Neural cell (in vitro differentiated cells): ENCODE data around the gene TPD52L1. TPM values are rescaled to one million over a fixed set of nuclear protein-coding genes. Genes with fewer than 3 reads are reported as not detected.

Experiments used
- H2AFZ ChIP-seq: fragments of 200-600, 300-800 bp; sonication (generic), shearing (Covaris generic); 2 replicates; pipeline ENCODE4 v1.6.0; 2014; ENCODE audit warnings: low read depth, mild to moderate bottlenecking, antibody characterized with exemption, low read length, moderate library complexity
- H3F3A ChIP-seq: fragments of 200-600 bp; shearing (Covaris generic); 2 replicates; pipeline ENCODE4 v1.6.1; 2016; ENCODE audit warnings: mild to moderate bottlenecking, moderate library complexity, mixed read lengths, antibody characterized with exemption, low read length; ENCODE audit not compliant: insufficient read depth, poor library complexity, severe bottlenecking
- H3K27ac ChIP-seq: fragments of 200-600, 300-800 bp; sonication (generic), shearing (Covaris generic); 2 replicates; pipeline ENCODE4 v1.5.1; 2014; ENCODE audit warnings: mild to moderate bottlenecking, low read length, moderate library complexity
- H3K27me3 ChIP-seq: fragments of 300-800, 200-600 bp; sonication (generic), shearing (Covaris generic); 2 replicates; pipeline ENCODE4 v1.6.0; 2014; ENCODE audit warnings: mild to moderate bottlenecking, low read depth, low read length, moderate library complexity; ENCODE audit not compliant: insufficient read depth
- H3K36me3 ChIP-seq: fragments of 300-800, 200-600 bp; sonication (generic), shearing (Covaris generic); 2 replicates; pipeline ENCODE4 v1.5.1; 2014; ENCODE audit warnings: mild to moderate bottlenecking, antibody characterized with exemption, low read length, moderate library complexity; ENCODE audit not compliant: insufficient read depth
- H3K4me2 ChIP-seq: fragments of 300-800, 200-600 bp; sonication (generic), shearing (Covaris generic); 2 replicates; pipeline ENCODE4 v1.6.0; 2014; ENCODE audit warnings: mild to moderate bottlenecking, low read length
- H3K4me3 ChIP-seq: fragments of 300-800, 200-600 bp; sonication (generic), shearing (Covaris generic); 2 replicates; pipeline ENCODE4 v1.5.1; 2014; ENCODE audit warnings: mild to moderate bottlenecking, low read length, moderate library complexity
- H3K79me2 ChIP-seq: fragments of 200-600 bp; shearing (Covaris generic); replicated peaks from 2 replicates; pipeline ENCODE4 v1.6.0; 2014; ENCODE audit warnings: mild to moderate bottlenecking, low read length, moderate library complexity; ENCODE audit not compliant: insufficient read depth
- H3K9ac ChIP-seq: fragments of 300-800, 200-600 bp; sonication (generic), shearing (Covaris generic); 2 replicates; pipeline ENCODE4 v1.6.1; 2016; ENCODE audit warnings: mild to moderate bottlenecking, low read length, mixed read lengths
- H3K9me2 ChIP-seq: fragments of 200-600 bp; shearing (Covaris generic); 2 replicates; pipeline ENCODE4 v1.6.1; 2016; ENCODE audit warnings: mild to moderate bottlenecking, low read length, mixed read lengths; ENCODE audit not compliant: insufficient read depth
- H3K9me3 ChIP-seq: fragments of 200-600, 300-800 bp; sonication (generic), shearing (Covaris generic); 2 replicates; pipeline ENCODE4 v1.6.1; 2016; ENCODE audit warnings: mild to moderate bottlenecking, mixed run types, low read length, moderate library complexity, mixed read lengths
- H4K20me1 ChIP-seq: fragments of 200-600 bp; shearing (Covaris generic); 2 replicates; pipeline ENCODE4 v1.6.1; 2016; ENCODE audit warnings: mild to moderate bottlenecking, mixed run types; ENCODE audit not compliant: insufficient read depth
- EP300 ChIP-seq: fragments of 450-650 bp; conservative IDR thresholded peaks from 2 replicates; pipeline ENCODE4 v1.6.1; 2014; ENCODE audit warnings: antibody characterized with exemption, mild to moderate bottlenecking, moderate library complexity; ENCODE audit not compliant: poor library complexity, severe bottlenecking
- EZH2 ChIP-seq: fragments of 200-600, 300-800 bp; shearing (Covaris generic), sonication (generic); IDR thresholded peaks from 2 replicates; pipeline ENCODE4 v1.6.1; 2014; ENCODE audit warnings: antibody characterized with exemption, low read length, borderline replicate concordance, mild to moderate bottlenecking; ENCODE audit not compliant: insufficient read depth, poor library complexity, severe bottlenecking
- MXI1 ChIP-seq: fragments of 450-650 bp; conservative IDR thresholded peaks from 2 replicates; pipeline ENCODE4 v1.6.1; 2014; ENCODE audit warnings: antibody characterized with exemption, mild to moderate bottlenecking; ENCODE audit not compliant: poor library complexity, severe bottlenecking
- POLR2AphosphoS5 ChIP-seq: IDR thresholded peaks from 2 replicates; pipeline ENCODE4 v1.6.1; 2012
- RAD21 ChIP-seq: fragments of 450-650 bp; conservative IDR thresholded peaks from 2 replicates; pipeline ENCODE4 v1.6.1; 2014; ENCODE audit warnings: antibody characterized with exemption, mild to moderate bottlenecking, moderate library complexity
- SMC3 ChIP-seq: fragments of 450-650 bp; conservative IDR thresholded peaks from 2 replicates; pipeline ENCODE4 v1.6.1; 2014; ENCODE audit warnings: antibody characterized with exemption, mild to moderate bottlenecking, moderate library complexity; ENCODE audit not compliant: poor library complexity
- TAF1 ChIP-seq: IDR thresholded peaks from 2 replicates; pipeline ENCODE4 v1.6.1; 2012; ENCODE audit warnings: low read depth
- polyA plus RNA-seq: library from polyadenylated mRNA; depleted of rRNA; stranded (reverse); fragments of >200 nt; gene quantifications from 2 replicates; pipeline ENCODE4 v1.2.3, GENCODE V29; 2014
- TF ChIP-seq, protein P1 (sequence below): IDR thresholded peaks from 2 replicates; pipeline ENCODE4 v1.6.1; 2012; ENCODE audit warnings: borderline replicate concordance
- TF ChIP-seq, protein P2 (sequence below): fragments of 450-650 bp; IDR thresholded peaks from 2 replicates; pipeline ENCODE4 v1.5.1; 2014; ENCODE audit warnings: antibody characterized with exemption, mild to moderate bottlenecking, moderate library complexity; ENCODE audit not compliant: poor library complexity, severe bottlenecking

Gene TPD52L1
- polyA plus RNA-seq, 1 donor from 2014 or later, result 8.9 TPM

DNA sequence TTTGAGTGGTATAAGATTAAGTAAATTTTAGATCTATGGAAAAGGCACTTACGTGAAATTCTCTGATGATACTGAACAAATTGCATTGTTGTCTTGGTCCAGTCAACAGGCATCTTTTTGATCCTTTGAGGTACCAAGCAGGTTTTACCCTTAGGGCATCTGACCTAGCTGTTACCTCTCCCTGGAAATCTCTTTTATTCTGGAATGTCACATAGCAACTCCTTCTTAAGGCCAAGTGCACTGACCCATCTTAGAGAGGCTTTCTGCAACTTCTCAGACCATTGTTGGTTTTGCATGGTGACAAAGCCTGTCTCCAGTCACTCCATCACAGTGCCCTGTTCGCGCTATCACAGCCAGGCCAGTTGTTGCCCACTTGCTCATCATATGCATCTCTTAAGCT, 42.0 kb downstream of the TPD52L1 start:
- Histone ChIP-seq H3K9ac (no peak overlapping the region), H3F3A (no peaks in the 10 kb centered on the region), H3K27me3 (no peaks in the 10 kb centered on the region), H3K9me2 (no peaks in the 10 kb centered on the region), H3K4me2 (no peak overlapping the region), H3K36me3 (no peaks in the 10 kb centered on the region), H3K79me2 (no peaks in the 10 kb centered on the region), H3K27ac (no peak overlapping the region), H3K4me3 (no peak overlapping the region), H3K9me3 (no peaks in the 10 kb centered on the region), H2AFZ (no peak overlapping the region), H4K20me1 (no peaks in the 10 kb centered on the region)
- no peak for TF ChIP-seq SMC3
- TF ChIP-seq, protein P1, sequence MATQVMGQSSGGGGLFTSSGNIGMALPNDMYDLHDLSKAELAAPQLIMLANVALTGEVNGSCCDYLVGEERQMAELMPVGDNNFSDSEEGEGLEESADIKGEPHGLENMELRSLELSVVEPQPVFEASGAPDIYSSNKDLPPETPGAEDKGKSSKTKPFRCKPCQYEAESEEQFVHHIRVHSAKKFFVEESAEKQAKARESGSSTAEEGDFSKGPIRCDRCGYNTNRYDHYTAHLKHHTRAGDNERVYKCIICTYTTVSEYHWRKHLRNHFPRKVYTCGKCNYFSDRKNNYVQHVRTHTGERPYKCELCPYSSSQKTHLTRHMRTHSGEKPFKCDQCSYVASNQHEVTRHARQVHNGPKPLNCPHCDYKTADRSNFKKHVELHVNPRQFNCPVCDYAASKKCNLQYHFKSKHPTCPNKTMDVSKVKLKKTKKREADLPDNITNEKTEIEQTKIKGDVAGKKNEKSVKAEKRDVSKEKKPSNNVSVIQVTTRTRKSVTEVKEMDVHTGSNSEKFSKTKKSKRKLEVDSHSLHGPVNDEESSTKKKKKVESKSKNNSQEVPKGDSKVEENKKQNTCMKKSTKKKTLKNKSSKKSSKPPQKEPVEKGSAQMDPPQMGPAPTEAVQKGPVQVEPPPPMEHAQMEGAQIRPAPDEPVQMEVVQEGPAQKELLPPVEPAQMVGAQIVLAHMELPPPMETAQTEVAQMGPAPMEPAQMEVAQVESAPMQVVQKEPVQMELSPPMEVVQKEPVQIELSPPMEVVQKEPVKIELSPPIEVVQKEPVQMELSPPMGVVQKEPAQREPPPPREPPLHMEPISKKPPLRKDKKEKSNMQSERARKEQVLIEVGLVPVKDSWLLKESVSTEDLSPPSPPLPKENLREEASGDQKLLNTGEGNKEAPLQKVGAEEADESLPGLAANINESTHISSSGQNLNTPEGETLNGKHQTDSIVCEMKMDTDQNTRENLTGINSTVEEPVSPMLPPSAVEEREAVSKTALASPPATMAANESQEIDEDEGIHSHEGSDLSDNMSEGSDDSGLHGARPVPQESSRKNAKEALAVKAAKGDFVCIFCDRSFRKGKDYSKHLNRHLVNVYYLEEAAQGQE, result no peak
- TF ChIP-seq TAF1, result no peak

DNA sequence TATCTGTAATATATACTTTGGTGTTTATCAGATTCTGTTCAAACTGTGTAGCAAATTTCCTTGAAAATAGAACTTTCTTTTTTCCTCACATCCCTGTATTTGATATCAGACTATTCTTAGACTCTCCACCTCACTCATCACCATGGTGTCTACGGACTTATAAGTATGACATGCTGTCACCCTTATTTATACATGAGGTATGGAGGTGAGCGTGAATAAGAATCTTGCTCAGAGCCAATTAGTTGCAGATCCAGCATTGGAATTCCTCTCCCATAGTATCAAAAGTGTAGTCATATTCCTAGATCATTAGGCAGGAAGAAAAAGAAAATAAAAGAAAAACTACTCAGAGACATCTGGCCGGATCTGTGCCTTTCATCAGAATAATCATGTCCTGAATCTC, 43.0 kb downstream of the TPD52L1 start:
- H3K27ac ChIP-seq, result no peak overlapping the region
- no peaks in the 10 kb centered on the region for H3K9me2 ChIP-seq
- H2AFZ ChIP-seq, result no peak overlapping the region
- H3K79me2 ChIP-seq, result no peaks in the 10 kb centered on the region
- H3K9me3 ChIP-seq, result no peaks in the 10 kb centered on the region
- H3K27me3 ChIP-seq, result no peaks in the 10 kb centered on the region
- TF ChIP-seq POLR2AphosphoS5 (no peak), EP300 (peak; percentile 23)
- no peak overlapping the region for H3K9ac ChIP-seq
- peak overlapping the region; percentile 8 for H3K4me2 ChIP-seq
- no peak overlapping the region for H3K4me3 ChIP-seq
- no peaks in the 10 kb centered on the region for H3K36me3 ChIP-seq
- no peaks in the 10 kb centered on the region for H4K20me1 ChIP-seq
- H3F3A ChIP-seq, result no peaks in the 10 kb centered on the region

DNA sequence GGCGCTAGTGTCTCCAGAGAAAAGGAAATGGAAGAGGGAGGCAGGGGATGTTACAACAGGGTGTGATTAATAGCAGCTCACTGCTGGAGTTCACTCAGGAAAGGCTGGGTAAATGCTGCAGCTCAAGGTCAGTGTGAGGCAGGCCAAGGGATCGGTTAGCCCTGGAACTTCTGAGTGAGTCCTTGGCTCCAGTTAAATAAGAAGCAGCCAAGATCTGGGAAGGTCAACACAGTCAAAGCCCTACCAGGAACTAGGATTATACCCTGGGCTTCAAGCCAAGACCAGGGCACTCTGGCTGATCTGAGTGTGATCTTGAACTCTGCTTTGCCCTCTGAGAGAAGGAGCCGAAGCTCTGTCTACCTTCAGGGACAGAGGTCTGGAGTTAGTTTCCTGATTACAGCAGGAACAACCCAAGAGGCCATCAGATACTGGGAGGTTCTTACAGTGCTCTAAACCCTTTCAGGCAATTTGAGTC, 44.3 kb downstream of the TPD52L1 start:
- H3K4me2 ChIP-seq, result no peak overlapping the region
- H2AFZ ChIP-seq, result no peak overlapping the region
- no peaks in the 10 kb centered on the region for H3K9me2 ChIP-seq

More for the DNA sequence above, 44.3 kb downstream of the TPD52L1 start:
- no peak overlapping the region for H3K27ac ChIP-seq
- TF ChIP-seq SMC3 (no peak), EZH2 (no peak), RAD21 (no peak), TAF1 (no peak), MXI1 (no peak), EP300 (no peak), POLR2AphosphoS5 (no peak)
- TF ChIP-seq, protein P2, sequence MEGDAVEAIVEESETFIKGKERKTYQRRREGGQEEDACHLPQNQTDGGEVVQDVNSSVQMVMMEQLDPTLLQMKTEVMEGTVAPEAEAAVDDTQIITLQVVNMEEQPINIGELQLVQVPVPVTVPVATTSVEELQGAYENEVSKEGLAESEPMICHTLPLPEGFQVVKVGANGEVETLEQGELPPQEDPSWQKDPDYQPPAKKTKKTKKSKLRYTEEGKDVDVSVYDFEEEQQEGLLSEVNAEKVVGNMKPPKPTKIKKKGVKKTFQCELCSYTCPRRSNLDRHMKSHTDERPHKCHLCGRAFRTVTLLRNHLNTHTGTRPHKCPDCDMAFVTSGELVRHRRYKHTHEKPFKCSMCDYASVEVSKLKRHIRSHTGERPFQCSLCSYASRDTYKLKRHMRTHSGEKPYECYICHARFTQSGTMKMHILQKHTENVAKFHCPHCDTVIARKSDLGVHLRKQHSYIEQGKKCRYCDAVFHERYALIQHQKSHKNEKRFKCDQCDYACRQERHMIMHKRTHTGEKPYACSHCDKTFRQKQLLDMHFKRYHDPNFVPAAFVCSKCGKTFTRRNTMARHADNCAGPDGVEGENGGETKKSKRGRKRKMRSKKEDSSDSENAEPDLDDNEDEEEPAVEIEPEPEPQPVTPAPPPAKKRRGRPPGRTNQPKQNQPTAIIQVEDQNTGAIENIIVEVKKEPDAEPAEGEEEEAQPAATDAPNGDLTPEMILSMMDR, result no peak
- TF ChIP-seq, protein P1, result no peak
- no peak overlapping the region for H3K9ac ChIP-seq
- H3F3A ChIP-seq, result no peaks in the 10 kb centered on the region
- H3K79me2 ChIP-seq, result no peaks in the 10 kb centered on the region
- no peaks in the 10 kb centered on the region for H3K36me3 ChIP-seq
- no peak overlapping the region for H3K4me3 ChIP-seq
- H4K20me1 ChIP-seq, result no peaks in the 10 kb centered on the region
- H3K9me3 ChIP-seq, result no peaks in the 10 kb centered on the region
- H3K27me3 ChIP-seq, result no peaks in the 10 kb centered on the region
